ENCODE measurements around the gene CASP6. TPM values are rescaled to one million over a fixed set of nuclear protein-coding genes. Genes with fewer than 3 reads are reported as not detected.

CASP6 gene
- total RNA-seq, 1 experiment from 2014 or later = 9.4 TPM

DNA sequence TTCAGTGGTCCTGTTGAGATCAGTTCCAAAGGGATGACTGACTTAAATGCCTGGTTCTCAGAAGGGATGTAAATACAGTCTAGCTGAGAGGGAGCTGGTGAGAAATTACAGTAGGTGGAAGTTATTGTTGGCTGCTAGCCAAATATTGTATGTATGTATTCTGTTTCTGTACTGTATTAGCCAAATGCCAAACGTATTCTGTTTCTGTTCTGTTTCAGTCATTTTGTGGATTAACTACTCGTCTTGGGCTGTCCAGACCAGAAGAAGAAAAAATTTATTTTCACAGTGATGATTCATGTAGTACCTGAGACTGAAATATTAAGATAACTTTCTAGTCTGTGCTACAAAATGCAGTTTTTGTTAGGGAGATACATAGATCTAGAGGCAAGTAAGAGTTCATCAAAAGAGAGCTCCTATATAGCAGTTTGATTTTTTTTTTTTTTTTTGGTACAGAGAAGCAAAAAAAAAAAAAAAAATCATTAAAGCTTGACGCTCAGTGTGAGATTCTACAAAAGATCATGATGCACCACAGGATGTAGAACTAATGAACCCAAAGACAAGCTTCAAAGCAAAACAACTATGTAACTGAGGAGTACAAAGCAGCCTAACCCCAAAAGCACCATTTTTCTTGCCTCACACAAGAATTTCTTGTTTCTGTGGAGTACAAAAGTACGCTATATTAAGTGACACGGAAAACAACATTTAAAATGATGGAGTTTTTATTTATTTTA, 54.8 kb downstream of the CASP6 start:
- no peak for DNase-seq (ENCODE audit: low read depth, low spot score)
- in situ Hi-C loops (cut with HindIII; ENCODE audit: low pct_unique_long_range_greater_than_20kb, low sequenced_read_pairs) = no loop called here

DNA sequence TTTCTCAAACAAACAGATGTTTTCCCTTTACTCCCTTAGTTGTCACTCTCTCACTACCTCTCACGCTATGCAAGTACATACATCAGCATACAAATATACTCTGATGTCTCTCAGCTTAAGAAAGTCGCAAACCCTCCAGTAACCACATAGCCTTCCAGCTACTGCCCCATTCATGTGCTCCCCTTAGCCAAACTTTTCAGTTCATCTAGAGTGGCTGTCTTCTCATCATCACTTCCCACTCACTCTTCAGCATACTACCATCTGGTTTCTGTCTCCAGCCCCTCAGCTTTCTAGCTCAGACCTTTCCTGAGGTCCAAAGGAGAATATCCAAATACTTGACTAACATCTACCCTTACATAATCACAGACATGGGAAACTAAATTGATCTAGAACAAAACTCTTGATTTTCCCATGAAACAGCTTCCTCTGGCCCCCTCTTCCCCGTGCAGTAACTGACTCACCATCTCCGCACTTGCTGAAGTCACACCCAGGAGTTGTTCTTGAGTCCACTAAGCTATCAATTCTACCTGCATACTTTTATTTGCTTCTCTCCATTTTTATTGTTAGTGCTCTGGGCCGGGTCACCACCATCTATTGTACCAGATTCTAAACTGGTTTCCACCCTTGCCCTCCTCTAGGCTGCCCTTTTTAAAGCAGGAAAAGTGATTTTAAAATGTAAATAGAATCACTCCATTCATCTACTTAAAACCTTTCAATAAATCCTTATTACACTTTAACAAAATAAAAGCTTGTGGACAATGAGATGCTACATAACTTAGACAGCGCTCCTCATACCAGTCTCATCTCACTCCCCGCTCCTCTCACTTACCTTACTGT, 57.2 kb downstream of the CASP6 start:
- no peak for DNase-seq (ENCODE audit: low read depth, low spot score)
- in situ Hi-C loops (cut with HindIII; ENCODE audit: low pct_unique_long_range_greater_than_20kb, low sequenced_read_pairs) = no loop called here

- in situ Hi-C loops (cut with HindIII; ENCODE audit: low pct_unique_long_range_greater_than_20kb, low sequenced_read_pairs) = no loop called here
Measured at GRCh38 chr4:109640644-109641043, 62.6 kb downstream of the CASP6 start.

More at GRCh38 chr4:109640644-109641043, 62.6 kb downstream of the CASP6 start:
- no peak for DNase-seq (ENCODE audit: low read depth, low spot score)

Small RNAs within 50 kb of the gene (small RNA-seq; reads per million reads assigned to genes)
- gene HIGD1AP14 = 0 to 0.05 reads per million in 2 experiments

Other genes starting within 250 kb of the CASP6 start
- 0.75 and 3.7 TPM in 2 replicates for gene MCUB, start 143.2 kb downstream of the CASP6 start, total RNA-seq (2014; rRNA removed; shearing (Covaris generic))
- gene PLA2G12A, start 26.6 kb upstream of the CASP6 start, total RNA-seq (2014; rRNA removed; shearing (Covaris generic)) = 5.7 and 8.0 TPM in 2 replicates
- 0.26 and 0.69 TPM in 2 replicates for gene CFI, start 98.6 kb upstream of the CASP6 start, total RNA-seq (2014; rRNA removed; shearing (Covaris generic))
- 9.9 and 10.6 TPM in 2 replicates for gene GAR1, start 112.3 kb upstream of the CASP6 start, total RNA-seq (2014; rRNA removed; shearing (Covaris generic))
- not detected in 2 replicates for gene RRH, start 124.5 kb upstream of the CASP6 start, total RNA-seq (2014; rRNA removed; shearing (Covaris generic))
- gene LRIT3, start 144.7 kb upstream of the CASP6 start, total RNA-seq (2014; rRNA removed; shearing (Covaris generic)) = not detected in 2 replicates
- 1.4 TPM in 2 replicates for gene EGF, start 209.4 kb upstream of the CASP6 start, total RNA-seq (2014; rRNA removed; shearing (Covaris generic))